Endothelial cell (in vitro differentiated cells): Measurements from ENCODE around the gene CAD. TPM values are rescaled to one million over a fixed set of nuclear protein-coding genes. Genes with fewer than 3 reads are reported as not detected.

Source experiments
- DNase-seq: peaks from one replicate; pipeline ENCODE4 v3.0.0; 2021; ENCODE audit warnings: low spot score
- H3K27ac Mint-ChIP-seq: one replicate; pipeline ENCODE4 v1.8.0; 2021; ENCODE audit warnings: mixed read lengths, inconsistent platforms; ENCODE audit not compliant: unreplicated experiment
- H3K27me3 Mint-ChIP-seq: one replicate; pipeline ENCODE4 v1.8.0; 2021; ENCODE audit warnings: mild to moderate bottlenecking, moderate library complexity, mixed read lengths, inconsistent platforms; ENCODE audit not compliant: unreplicated experiment
- H3K36me3 Mint-ChIP-seq: one replicate; pipeline ENCODE4 v1.8.0; 2021; ENCODE audit warnings: mild to moderate bottlenecking, low read depth, mixed read lengths, inconsistent platforms; ENCODE audit not compliant: unreplicated experiment
- H3K4me1 Mint-ChIP-seq: one replicate; pipeline ENCODE4 v1.8.0; 2021; ENCODE audit warnings: mild to moderate bottlenecking, mixed read lengths, inconsistent platforms; ENCODE audit not compliant: unreplicated experiment
- H3K4me3 Mint-ChIP-seq: one replicate; pipeline ENCODE4 v1.8.0; 2021; ENCODE audit warnings: mild to moderate bottlenecking, mixed read lengths, inconsistent platforms; ENCODE audit not compliant: unreplicated experiment
- H3K9me3 Mint-ChIP-seq: one replicate; pipeline ENCODE4 v1.8.0; 2021; ENCODE audit warnings: mixed read lengths, inconsistent platforms; ENCODE audit not compliant: unreplicated experiment
- total RNA-seq: library from RNA; stranded (reverse); fragmentation: NEBNext Ultra II Directional; extraction: Animal tissue kit (Norgen Biotek cat#: 25700); gene quantifications from one replicate; pipeline ENCODE4 v1.2.1, GENCODE V29; 2021; ENCODE audit not compliant: unreplicated experiment
- TF ChIP-seq, protein P1 (sequence below): fragments of 200-600 bp; sonication (generic); IDR thresholded peaks from one replicate; pipeline ENCODE4 v1.5.0; 2021; ENCODE audit warnings: antibody characterized with exemption; ENCODE audit not compliant: unreplicated experiment

CAD gene
- total RNA-seq, 1 donor from 2014 or later = 49.4 TPM

DNA sequence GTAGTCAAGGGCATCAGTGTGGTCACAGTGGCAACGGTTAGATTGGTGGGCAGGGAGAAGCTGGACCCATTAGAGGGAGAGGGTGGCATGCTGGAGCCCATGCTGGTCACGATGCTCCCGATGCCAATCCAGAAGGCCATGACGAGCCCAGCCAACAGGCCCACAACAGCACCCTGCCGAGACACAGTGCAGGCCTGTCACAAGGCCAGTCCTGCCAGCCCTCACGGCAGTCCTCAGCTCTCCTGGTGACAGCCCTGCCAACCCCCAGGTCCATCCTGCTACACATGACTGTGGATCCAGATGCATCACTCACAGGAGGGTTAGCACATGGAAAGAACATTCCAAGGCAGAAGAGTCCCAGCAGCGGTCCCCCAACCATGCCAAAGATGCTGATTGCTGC lies 15.5 kb upstream of the CAD start:
- Mint-ChIP-seq H3K27ac (no peak overlapping the region), H3K36me3 (peaks cover 52% of the 10 kb centered on the region)

DNA sequence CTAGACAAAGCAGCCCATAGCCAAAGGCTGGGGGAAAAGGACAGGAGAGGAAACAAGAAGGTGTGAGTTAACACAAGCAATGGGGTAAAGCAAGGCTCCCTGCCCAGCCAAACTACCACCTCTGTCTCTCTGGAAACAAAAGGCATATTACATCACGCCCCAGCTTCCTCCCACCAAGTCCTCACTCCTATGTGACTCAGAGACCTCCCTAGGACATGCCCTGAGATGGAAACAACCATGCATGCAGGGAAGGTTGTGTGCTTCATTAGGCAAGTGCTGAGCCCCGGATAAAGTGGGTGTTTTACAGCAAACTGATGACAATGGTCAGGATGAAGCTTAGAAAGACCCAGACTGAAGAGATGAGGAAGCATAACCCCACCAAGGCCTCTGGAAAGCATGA lies 14.3 kb upstream of the CAD start:
- TF ChIP-seq, protein P1, sequence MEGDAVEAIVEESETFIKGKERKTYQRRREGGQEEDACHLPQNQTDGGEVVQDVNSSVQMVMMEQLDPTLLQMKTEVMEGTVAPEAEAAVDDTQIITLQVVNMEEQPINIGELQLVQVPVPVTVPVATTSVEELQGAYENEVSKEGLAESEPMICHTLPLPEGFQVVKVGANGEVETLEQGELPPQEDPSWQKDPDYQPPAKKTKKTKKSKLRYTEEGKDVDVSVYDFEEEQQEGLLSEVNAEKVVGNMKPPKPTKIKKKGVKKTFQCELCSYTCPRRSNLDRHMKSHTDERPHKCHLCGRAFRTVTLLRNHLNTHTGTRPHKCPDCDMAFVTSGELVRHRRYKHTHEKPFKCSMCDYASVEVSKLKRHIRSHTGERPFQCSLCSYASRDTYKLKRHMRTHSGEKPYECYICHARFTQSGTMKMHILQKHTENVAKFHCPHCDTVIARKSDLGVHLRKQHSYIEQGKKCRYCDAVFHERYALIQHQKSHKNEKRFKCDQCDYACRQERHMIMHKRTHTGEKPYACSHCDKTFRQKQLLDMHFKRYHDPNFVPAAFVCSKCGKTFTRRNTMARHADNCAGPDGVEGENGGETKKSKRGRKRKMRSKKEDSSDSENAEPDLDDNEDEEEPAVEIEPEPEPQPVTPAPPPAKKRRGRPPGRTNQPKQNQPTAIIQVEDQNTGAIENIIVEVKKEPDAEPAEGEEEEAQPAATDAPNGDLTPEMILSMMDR = no peak
- H3K36me3 Mint-ChIP-seq = peaks cover 62% of the 10 kb centered on the region
- peaks cover 7% of the 10 kb centered on the region for H3K4me1 Mint-ChIP-seq
- DNase-seq = no peak
- H3K27me3 Mint-ChIP-seq = peaks cover 10% of the 10 kb centered on the region
- no peak overlapping the region for H3K4me3 Mint-ChIP-seq
- no peak overlapping the region for H3K27ac Mint-ChIP-seq
- no peaks in the 10 kb centered on the region for H3K9me3 Mint-ChIP-seq

More for the DNA sequence above, 15.5 kb upstream of the CAD start:
- DNase-seq = no peak
- Mint-ChIP-seq H3K4me3 (no peak overlapping the region), H3K27me3 (peaks cover 8% of the 10 kb centered on the region), H3K4me1 (peaks cover 2% of the 10 kb centered on the region), H3K9me3 (no peaks in the 10 kb centered on the region)
- TF ChIP-seq, protein P1 = no peak

DNA sequence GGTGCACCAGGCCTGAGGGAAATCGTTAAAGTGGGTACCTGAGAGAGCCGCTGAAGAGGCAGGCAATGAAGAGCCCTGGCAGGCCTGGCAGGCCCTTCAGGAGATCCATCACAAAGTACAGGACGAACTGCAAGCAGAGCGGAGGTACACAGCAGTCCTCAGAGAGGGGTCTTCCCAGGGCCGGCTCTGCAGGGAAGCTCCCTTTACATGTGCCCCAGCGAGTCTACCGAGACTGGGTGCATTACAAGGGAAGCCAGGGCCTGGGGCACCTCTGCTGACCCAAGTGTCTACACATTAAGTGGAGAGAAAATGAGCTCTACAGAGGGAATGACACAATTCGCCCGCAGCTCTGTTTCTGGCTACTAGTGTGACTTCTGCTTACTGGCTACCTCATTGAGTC lies 13.4 kb upstream of the CAD start:
- H3K36me3 Mint-ChIP-seq = peaks cover 67% of the 10 kb centered on the region

DNA sequence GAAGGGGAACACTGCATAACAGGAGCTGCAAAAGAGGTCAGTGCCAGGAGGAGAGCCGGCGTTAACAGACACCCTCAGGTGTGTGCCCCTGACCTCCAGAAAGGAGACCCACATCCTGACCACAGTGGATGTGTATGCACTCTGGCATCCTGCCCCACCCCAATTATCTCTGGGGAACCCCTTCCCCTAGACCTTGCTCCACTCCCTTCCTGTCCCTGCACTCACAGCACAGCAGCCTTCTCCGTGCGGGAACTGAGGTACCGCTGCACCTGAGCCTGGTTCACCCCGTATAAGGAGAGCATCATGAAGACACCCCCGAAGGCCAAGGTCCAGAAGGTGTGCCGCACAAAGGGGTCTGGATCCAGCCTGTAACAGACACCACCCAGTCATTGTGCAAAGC lies 12.6 kb upstream of the CAD start:
- TF ChIP-seq, protein P1 = no peak
- no peaks in the 10 kb centered on the region for H3K9me3 Mint-ChIP-seq
- no peak for DNase-seq
- peaks cover 67% of the 10 kb centered on the region for H3K36me3 Mint-ChIP-seq
- no peak overlapping the region for H3K4me3 Mint-ChIP-seq
- H3K4me1 Mint-ChIP-seq = peaks cover 7% of the 10 kb centered on the region
- H3K27ac Mint-ChIP-seq = no peak overlapping the region
- H3K27me3 Mint-ChIP-seq = peaks cover 10% of the 10 kb centered on the region

More for the DNA sequence above, 13.4 kb upstream of the CAD start:
- TF ChIP-seq, protein P1 = no peak
- Mint-ChIP-seq H3K4me3 (peak overlapping the region; percentile 65), H3K9me3 (no peaks in the 10 kb centered on the region), H3K4me1 (peaks cover 7% of the 10 kb centered on the region), H3K27me3 (peaks cover 10% of the 10 kb centered on the region), H3K27ac (no peak overlapping the region)
- DNase-seq = no peak

DNA sequence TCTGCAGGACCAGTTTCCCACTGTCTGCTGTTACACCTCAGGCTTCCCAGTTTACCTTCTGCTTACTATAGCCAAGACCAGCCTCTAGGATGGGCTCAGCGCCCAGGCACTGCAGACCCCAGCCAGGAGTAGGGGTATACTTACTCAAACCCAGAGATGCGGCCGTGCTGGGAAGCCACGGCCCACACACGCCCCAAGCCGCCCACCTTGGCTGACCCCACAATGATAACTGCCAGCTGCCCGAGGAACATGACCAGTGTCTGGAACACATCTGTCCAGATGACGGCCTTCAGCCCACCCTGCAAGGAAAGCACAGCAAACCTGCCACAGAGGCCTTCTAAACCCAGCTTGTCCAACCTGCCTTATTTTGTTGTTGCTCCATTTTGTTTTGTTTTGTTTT lies 12.0 kb upstream of the CAD start:
- no peak for DNase-seq
- Mint-ChIP-seq H3K27ac (no peak overlapping the region), H3K36me3 (peaks cover 67% of the 10 kb centered on the region), H3K27me3 (peaks cover 11% of the 10 kb centered on the region), H3K9me3 (no peaks in the 10 kb centered on the region), H3K4me3 (peak overlapping the region; percentile 8), H3K4me1 (peaks cover 13% of the 10 kb centered on the region)
- TF ChIP-seq, protein P1 = no peak
